Spinal cord (tissue), 10 donors: ENCODE results near the gene TMEM134. TPM values are rescaled to one million over a fixed set of nuclear protein-coding genes. Genes with fewer than 3 reads are reported as not detected.
A peak's percentile ranks its signal among the peaks of the same experiment; 100 is the strongest.

Experiments
- DNase-seq, 6 donors: peaks; one replicate each; pipeline versions ENCODE4 v3.0.0 to v3.0.0-alpha.2; 2013 to 2015; ENCODE audit warnings: low spot score in 6 of 6, low read depth in 4 of 6
- H3K27ac ChIP-seq: one replicate; pipeline ENCODE4 v1.5.1; 2013; ENCODE audit warnings: low read depth, low read length, control low read depth
- H3K27me3 ChIP-seq: one replicate; pipeline ENCODE4 v1.6.1; 2013; ENCODE audit warnings: low read length; ENCODE audit not compliant: control insufficient read depth, insufficient read depth
- H3K36me3 ChIP-seq: one replicate; pipeline ENCODE4 v1.6.1; 2013; ENCODE audit warnings: low read length; ENCODE audit not compliant: control insufficient read depth, insufficient read depth
- H3K4me1 ChIP-seq: one replicate; pipeline ENCODE4 v1.6.1; 2013; ENCODE audit warnings: low read length; ENCODE audit not compliant: control insufficient read depth, insufficient read depth
- H3K4me3 ChIP-seq: one replicate; pipeline ENCODE4 v1.5.1; 2013; ENCODE audit warnings: low read depth, low read length, control low read depth
- H3K9me3 ChIP-seq: one replicate; pipeline ENCODE4 v1.6.1; 2013; ENCODE audit warnings: low read length; ENCODE audit not compliant: control insufficient read depth, insufficient read depth
- WGBS: methylation state at CpG from one replicate; pipeline ENCODE4 v1.1.5; 2013; ENCODE audit warnings: missing lambda C conversion rate; ENCODE audit not compliant: insufficient coverage; 5-methylcytosine and 5-hydroxymethylcytosine counted together
- polyA plus RNA-seq, 2 donors: library from polyadenylated mRNA; unstranded; fragments of 120-200 nt; gene quantifications; one replicate each; pipeline ENCODE4 v1.2.1, GENCODE V29; 2013; ENCODE audit not compliant: insufficient read length in 2 of 2
- total RNA-seq, 2 donors: library from RNA; depleted of rRNA in 1 of 2; stranded (reverse); fragments of 120-200 nt in 1 of 2; fragments of >200 nt in 1 of 2; gene quantifications; one replicate each; pipeline versions ENCODE4 v1.2.3 to v1.2.4, GENCODE V29; 2013 to 2014
- donor health status: healthy.

Gene TMEM134
- total and polyA plus RNA-seq, 4 donors = 14.9 to 69.0 (median 34.2) TPM

DNA sequence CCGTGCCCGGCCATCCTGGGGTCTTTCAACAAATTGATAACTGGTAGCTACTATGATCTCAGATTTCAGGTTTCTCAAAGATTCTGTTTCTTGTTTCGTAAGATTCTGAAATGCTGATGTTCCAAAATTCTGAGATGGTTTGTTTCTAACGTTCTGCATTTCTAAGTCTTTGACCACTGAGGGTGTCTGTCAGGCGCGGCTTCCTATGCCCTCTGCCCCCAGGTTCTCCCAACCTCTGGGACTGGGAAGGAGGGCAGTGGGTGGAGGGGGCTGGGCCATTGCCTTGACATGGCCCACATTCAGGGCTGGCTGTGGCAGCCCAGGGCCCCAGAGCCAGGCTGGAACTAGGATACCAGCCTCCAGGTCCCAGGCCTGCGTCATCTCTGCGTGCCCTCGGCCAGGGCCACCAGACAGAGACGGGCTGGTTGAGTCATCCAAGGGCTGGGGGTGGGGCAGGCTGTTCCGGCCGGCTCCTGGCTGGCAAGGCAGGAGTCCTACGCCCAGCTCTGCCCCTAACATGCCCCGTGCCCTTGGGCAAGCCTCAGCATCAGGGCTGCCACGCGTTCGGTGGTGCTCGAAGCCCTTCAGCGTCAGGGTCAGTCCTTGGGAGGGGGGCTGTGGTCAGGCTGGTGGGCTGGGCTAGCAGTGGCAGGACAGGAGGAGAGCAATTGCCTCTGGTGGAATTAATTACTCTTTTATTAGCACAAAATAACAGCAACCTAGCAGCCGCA, 5.2 kb downstream of the TMEM134 start:
- H3K9me3 ChIP-seq = no peaks in the 10 kb centered on the region
- 88% methylated on average over 18 of the region's 20 CpGs for WGBS

GRCh38 chr11:67463186-67463585, 5.9 kb downstream of the TMEM134 start:
- Histone ChIP-seq H3K4me3 (no peak overlapping the region), H3K9me3 (no peaks in the 10 kb centered on the region), H3K36me3 (peaks cover 19% of the 10 kb centered on the region), H3K27me3 (no peaks in the 10 kb centered on the region), H3K27ac (no peak overlapping the region), H3K4me1 (peaks cover 37% of the 10 kb centered on the region)
- no peak for DNase-seq
- 97% methylated on average over 6 of the region's 10 CpGs for WGBS

More for the DNA sequence above, 5.2 kb downstream of the TMEM134 start:
- DNase-seq = no peak
- Histone ChIP-seq H3K27me3 (no peaks in the 10 kb centered on the region), H3K36me3 (peaks cover 19% of the 10 kb centered on the region), H3K27ac (peak overlapping the region; percentile 69), H3K4me3 (peak overlapping the region; percentile 68), H3K4me1 (peaks cover 43% of the 10 kb centered on the region)

DNA sequence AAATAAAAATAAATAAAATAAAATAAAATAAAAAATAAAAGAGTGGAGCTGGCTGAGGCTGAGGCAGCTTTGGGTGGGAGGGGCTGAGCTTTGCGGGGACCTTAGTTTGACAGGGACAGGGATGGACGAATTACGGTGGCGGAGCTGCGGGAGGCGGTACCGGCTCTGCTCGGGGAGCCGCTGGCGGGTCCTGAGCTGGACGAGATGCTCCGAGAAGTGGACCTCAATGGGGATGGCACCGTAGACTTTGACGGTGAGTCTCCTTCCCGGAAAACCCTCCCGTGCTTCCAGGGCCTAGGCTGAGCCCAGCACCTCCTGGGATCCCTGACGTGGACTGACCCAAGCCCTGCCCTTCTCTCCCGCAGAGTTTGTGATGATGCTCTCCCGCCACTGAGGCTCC, 10.8 kb downstream of the TMEM134 start:
- Histone ChIP-seq H3K36me3 (no peaks in the 10 kb centered on the region), H3K4me1 (no peaks in the 10 kb centered on the region), H3K9me3 (no peaks in the 10 kb centered on the region), H3K27me3 (no peaks in the 10 kb centered on the region), H3K4me3 (no peak overlapping the region), H3K27ac (no peak overlapping the region)
- 78% methylated on average over 19 of the region's 19 CpGs for WGBS
- DNase-seq = no peak

DNA sequence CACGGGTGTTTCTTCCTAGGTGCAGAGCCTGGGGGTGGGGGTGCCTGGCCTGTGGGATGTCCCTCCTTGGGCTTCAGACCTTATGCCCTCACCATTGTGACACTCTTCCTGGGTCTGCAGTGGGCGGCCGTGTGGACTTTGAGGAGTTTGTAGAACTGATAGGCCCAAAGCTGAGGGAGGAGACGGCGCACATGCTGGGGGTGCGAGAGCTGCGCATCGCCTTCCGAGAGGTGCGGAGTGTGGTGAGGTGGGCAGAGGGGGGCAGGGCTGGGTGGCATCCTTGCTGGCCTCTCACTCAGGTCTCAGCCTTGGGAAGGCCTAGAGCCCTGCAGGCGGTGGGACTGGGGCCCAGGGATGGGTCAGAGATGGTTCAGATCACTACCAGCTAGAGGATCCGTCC, 11.6 kb downstream of the TMEM134 start:
- Histone ChIP-seq H3K27me3 (no peaks in the 10 kb centered on the region), H3K36me3 (no peaks in the 10 kb centered on the region), H3K4me3 (no peak overlapping the region), H3K4me1 (peaks cover 2% of the 10 kb centered on the region), H3K27ac (no peak overlapping the region), H3K9me3 (no peaks in the 10 kb centered on the region)
- DNase-seq = no peak
- 91% methylated on average over 11 of the region's 12 CpGs for WGBS

GRCh38 chr11:67456068-67456705, 12.9 kb downstream of the TMEM134 start:
- H3K27me3 ChIP-seq = no peaks in the 10 kb centered on the region
- WGBS = 76% methylated on average over 25 of the region's 25 CpGs
- no peak for DNase-seq
- H3K27ac ChIP-seq = no peak overlapping the region
- no peaks in the 10 kb centered on the region for H3K36me3 ChIP-seq
- H3K4me1 ChIP-seq = peaks cover 12% of the 10 kb centered on the region
- H3K9me3 ChIP-seq = no peaks in the 10 kb centered on the region
- H3K4me3 ChIP-seq = no peak overlapping the region

- Histone ChIP-seq H3K9me3 (no peaks in the 10 kb centered on the region), H3K4me3 (no peak within 1 kb of the TSS), H3K4me1 (peaks cover 12% of the 10 kb centered on the region), H3K27me3 (no peaks in the 10 kb centered on the region), H3K27ac (no peak within 1 kb of the TSS), H3K36me3 (no peaks in the 10 kb centered on the region)
- WGBS = 91% methylated on average over 2 of the region's 3 CpGs
- DNase-seq = no peak
Measured at GRCh38 chr11:67455054-67455453, 14.0 kb downstream of the TMEM134 start, which contains the start of gene CABP4. Gene CABP4, plus strand, starts transcription at chr11:67455354. Its CDS starts 70 bp downstream, at chr11:67455424.

GRCh38 chr11:67453816-67454732, 15.0 kb downstream of the TMEM134 start:
- peaks cover 12% of the 10 kb centered on the region for H3K4me1 ChIP-seq
- no peak overlapping the region for H3K27ac ChIP-seq
- WGBS = 86% methylated on average over 14 of the region's 21 CpGs
- no peaks in the 10 kb centered on the region for H3K9me3 ChIP-seq
- no peaks in the 10 kb centered on the region for H3K27me3 ChIP-seq
- DNase-seq = no peak
- no peak overlapping the region for H3K4me3 ChIP-seq
- H3K36me3 ChIP-seq = no peaks in the 10 kb centered on the region

- WGBS = 77% methylated on average over 31 of the region's 33 CpGs
- no peaks in the 10 kb centered on the region for H3K9me3 ChIP-seq
- DNase-seq = no peak
Measured at GRCh38 chr11:67452141-67452952, 16.7 kb downstream of the TMEM134 start, which contains the start of gene GPR152. Gene GPR152, minus strand, starts transcription at chr11:67452729. Its CDS starts 5 bp downstream, at chr11:67452724.

GRCh38 chr11:67451658-67451976, 17.4 kb downstream of the TMEM134 start:
- no peak overlapping the region for H3K27ac ChIP-seq
- no peak for DNase-seq
- WGBS = 92% methylated on average over 14 of the region's 14 CpGs
- H3K9me3 ChIP-seq = no peaks in the 10 kb centered on the region
- H3K36me3 ChIP-seq = no peaks in the 10 kb centered on the region
- H3K4me1 ChIP-seq = peaks cover 12% of the 10 kb centered on the region
- H3K27me3 ChIP-seq = no peaks in the 10 kb centered on the region
- H3K4me3 ChIP-seq = no peak overlapping the region

More at GRCh38 chr11:67452141-67452952, 16.7 kb downstream of the TMEM134 start, which contains the start of gene GPR152:
- no peak within 1 kb of the TSS for H3K27ac ChIP-seq
- no peaks in the 10 kb centered on the region for H3K27me3 ChIP-seq
- H3K36me3 ChIP-seq = no peaks in the 10 kb centered on the region
- H3K4me1 ChIP-seq = peaks cover 12% of the 10 kb centered on the region
- no peak within 1 kb of the TSS for H3K4me3 ChIP-seq
